Occipital lobe (tissue), 2 donors: ENCODE results near the gene SELENOT. TPM values are rescaled to one million over a fixed set of nuclear protein-coding genes. Genes with fewer than 3 reads are reported as not detected.
"Not testable (repeated sequence)": the region's sequence is repeated elsewhere in the genome, so short reads cannot be mapped to it uniquely, and the experiment has no call there.

ENCODE experiments used
- DNase-seq: peaks from one replicate; lab custom pipeline; 2025; lab: John Stamatoyannopoulos, UW
- total RNA-seq: library from RNA; depleted of rRNA; stranded (reverse); fragments of >200 nt; gene quantifications from one replicate; pipeline ENCODE4 v1.2.3, GENCODE V29; 2014

Gene SELENOT
- total RNA-seq, 1 donor from 2014 or later = 103 TPM

GRCh38 chr3:150607267-150608065, 4.3 kb downstream of the SELENOT start:
- DNase-seq = no peak

GRCh38 chr3:150609988-150610387, 6.9 kb downstream of the SELENOT start:
- DNase-seq = no peak

DNA sequence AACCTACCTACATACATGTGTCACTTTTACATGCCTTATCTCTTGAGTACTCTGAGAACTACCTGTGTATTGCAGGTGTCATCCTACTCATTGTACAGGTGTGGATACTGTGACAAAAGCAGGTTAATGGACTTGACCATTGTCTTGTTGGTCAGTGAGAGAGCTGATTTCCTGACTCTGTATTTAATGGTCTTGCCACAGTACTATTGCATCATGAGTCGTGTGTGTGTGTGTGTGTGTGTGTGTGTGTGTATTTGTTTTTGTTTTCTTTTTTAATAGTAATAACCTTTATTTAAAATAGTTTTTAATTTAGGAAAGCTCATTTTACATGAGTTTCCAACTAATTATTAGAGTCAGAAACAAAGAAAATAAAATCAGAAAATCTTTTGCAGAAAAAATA, 7.7 kb downstream of the SELENOT start:
- DNase-seq = no peak

GRCh38 chr3:150611666-150612065, 8.5 kb downstream of the SELENOT start:
- DNase-seq = no peak

- DNase-seq = no peak
Measured at GRCh38 chr3:150612494-150612893, 9.4 kb downstream of the SELENOT start.

DNA sequence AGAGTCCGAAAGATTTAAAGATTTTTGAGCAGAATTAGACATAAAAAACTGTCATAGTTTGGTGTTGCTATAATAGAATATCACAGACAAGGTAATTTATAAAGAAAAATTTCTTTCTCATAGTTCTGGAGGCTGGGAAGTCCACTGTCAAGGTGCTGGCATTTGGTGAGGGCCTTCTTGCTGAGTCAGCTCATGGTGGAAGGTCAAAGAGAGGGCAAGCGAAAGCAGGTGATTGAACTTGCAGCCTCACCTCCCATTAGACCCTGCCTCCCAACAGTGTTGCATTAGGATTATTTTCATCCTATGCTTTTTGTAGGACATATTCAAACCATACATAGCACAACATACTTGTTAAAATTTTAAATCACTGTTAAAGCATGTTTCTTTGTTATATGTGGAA, 9.9 kb downstream of the SELENOT start:
- no peak for DNase-seq

DNA sequence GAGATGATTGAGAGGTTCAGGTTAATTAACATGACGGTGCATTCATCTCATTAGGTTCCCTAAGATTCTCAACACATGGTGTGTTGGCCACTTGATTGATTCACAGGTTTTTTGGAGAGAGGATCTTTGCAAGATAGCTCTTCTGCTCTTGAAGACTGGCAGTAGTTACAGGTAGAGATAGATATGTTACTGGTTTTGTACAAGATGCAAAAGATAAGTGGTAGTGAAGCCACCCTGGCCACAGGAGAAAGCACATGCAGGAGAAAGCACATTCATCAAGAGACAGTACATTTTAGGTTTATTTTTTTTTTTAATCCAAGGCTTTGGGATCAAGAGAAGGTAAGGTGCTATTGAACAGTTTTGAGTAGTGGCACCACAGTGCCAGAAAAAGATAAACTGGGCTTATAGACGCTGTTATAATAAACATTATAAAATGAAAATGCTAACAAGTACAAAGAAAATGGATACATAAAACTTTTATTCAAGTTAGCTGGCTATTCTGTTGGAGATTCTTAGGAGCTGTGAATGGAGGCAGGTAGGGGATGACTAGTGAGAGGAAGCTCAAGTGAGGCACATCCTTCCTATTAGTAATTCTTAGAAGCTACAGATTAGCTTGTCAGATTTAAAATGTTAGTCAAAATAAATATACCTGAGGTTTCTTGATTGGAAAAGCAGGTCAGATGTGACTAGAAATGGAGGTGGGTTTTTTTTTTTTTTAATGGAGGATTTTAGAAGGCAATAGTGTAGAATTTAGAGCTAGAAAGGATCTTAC, 10.8 kb downstream of the SELENOT start:
- no peak for DNase-seq

DNA sequence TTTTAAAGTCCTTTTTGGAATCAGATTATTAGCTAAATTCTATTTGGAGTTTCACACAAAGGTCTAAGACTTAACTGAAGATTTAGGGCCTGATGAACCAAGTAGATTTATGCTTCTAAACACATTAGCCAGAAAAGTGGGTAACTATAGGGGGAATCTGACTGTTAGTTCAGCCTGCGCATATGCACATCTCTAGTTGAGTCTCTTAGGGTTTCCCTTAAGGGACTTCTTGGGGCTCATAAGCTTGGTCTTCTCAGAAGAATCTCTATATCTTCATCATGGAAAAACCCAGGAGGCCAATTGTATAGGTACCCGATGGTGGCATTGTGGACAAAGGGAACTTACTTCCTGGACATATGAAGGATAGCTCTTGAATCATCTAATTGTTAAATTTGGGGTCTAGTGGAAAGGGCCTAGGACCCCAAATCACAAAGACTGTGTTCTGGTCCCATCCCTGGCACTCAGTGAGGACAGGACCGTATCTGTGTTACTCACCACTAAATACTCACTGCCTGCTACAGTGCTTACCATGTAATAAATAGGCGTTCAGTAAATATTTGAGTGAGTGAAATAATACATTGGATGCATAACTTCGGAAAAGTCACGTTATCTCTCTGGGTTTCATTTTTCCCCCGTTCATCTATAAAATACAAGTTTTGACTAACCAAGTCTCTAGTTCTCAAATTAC, 17.0 kb downstream of the SELENOT start:
- DNase-seq = no peak

- not testable (repeated sequence) for DNase-seq
Measured at GRCh38 chr3:150622955-150623354, 19.8 kb downstream of the SELENOT start.

GRCh38 chr3:150623945-150624344, 20.8 kb downstream of the SELENOT start:
- no peak for DNase-seq

DNA sequence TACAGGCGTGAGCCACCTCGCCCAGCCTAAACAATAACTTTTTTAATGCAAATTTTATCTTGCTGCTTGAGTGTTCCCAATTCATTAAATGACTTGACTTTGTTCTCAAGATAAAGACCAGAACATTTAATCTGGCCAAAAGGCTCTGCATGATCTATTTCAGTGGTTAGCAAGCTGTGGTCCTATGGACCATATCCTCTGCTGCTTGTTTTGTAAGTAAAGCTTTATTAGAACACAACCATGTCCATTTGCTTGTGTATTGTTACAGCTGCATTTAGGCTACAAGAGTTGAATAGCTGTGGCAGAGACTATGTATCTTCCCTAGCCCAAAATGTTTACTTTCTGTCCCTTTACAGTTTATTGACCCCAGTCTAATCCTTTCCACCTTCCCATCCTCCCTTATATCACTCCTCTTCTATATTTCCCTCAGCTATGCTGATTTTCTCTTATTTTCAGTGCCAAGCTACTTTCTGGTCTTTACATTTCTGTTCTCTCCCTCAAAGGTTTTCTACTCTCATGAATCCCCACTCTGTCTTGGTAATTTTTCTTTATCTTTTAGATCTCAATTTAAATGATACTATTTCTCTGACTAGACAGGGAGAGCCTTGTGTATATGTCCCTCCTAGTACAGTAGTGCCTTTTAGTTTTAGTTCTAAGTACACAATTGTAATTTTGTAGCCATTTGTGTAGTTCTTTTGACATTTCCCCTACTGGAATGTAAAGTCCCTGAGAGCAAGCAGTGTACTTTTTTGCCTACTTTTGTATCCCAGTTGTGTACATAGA, 23.2 kb downstream of the SELENOT start:
- no peak for DNase-seq

- DNase-seq = no peak
Measured at GRCh38 chr3:150627557-150627956, 24.4 kb downstream of the SELENOT start.

DNA sequence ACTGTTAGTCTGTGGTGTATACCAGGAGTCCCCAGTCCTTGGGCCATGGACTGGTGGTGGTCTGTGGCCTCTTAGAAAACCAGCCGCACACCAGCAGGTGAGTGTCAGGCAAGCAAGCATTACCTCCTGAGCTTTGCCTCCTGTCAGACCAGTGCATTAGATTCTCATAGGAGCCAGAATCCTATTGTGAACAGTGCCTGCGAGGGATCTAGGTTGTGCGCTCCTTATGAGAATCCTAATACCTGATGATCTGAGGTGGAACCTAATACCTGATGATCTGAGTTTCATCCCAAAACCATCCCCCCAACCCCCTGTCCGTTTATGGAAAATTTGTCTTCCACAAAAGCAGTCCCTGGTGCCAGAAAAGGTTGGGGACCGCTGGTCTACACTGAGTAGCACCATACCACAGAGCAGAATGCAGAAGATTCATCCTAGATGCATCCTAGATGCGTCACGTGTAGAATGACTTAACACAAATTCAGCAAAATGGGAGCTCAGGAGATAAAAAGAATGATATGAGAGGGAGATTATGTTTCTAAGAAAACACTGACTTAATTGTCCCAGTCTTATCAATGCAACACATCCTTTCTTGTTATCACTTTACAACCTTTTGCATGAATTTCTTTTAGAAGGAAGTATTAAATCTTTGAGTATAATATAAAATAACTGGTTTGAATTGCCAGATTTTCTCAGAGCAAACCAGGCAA, 28.5 kb downstream of the SELENOT start:
- no peak for DNase-seq

DNA sequence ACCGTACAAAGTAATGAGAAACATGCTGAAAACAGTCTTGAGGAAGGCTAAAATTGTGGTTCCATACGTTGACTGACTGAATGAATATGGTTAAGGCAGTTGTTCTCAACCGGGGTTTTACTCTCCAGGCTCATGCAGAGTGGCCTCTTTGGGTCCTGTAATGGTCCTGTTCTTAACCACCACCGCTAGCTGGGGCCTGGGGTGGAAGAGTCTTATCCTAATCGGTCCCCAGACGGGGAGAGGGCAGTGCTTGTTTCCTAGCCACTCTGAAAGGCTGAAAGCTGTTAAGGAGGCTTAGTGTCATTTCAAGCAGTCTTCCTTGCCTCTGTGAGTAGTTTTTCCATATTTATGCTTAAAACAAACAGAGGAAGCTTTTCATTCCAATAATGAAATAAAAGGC, 32.0 kb downstream of the SELENOT start:
- DNase-seq = no peak

GRCh38 chr3:150635526-150635925, 32.4 kb downstream of the SELENOT start:
- no peak for DNase-seq

DNA sequence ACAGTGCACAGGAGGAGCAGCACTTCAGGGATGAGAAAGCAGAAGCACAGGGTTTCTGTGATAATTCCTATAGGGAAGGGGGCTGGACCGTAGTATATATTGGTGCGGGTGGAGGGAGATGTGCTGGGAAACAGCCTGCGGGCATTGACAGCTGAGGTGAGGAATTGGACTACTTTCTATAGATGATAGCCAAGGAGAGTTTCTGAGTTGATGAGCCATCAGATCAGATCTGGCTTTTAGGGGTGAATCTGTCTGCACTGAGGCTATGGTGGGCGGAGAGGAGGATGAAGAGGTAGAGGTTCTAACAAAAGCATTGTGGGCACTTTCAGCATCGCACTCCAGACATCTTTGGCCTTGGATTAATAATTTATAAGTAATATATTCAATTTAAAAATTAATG, 33.1 kb downstream of the SELENOT start:
- no peak for DNase-seq

GRCh38 chr3:150639262-150639661, 36.1 kb downstream of the SELENOT start:
- DNase-seq = no peak

GRCh38 chr3:150640256-150640655, 37.1 kb downstream of the SELENOT start:
- DNase-seq = no peak

- no peak for DNase-seq
Measured at GRCh38 chr3:150653110-150653561, 50.0 kb downstream of the SELENOT start.

DNA sequence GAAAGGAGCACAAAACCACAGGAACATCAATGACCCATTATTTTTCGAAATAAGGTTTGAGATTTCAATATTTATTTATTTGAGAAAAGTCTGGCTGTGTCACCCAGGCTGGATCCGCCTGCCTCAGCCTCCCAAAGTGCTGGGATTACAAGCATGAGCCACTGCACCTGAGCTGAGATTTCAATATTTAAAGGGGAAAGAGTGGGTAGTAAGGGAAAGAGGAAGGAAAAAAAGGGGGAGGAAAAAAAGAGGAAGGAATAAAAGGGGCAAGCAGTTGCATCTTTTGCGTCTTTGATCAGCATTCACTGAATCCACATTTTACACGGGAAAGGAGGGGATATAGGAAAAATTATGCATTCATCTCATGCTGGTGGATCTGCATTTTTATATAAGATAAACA, 53.2 kb downstream of the SELENOT start:
- DNase-seq = no peak
